HUES6 (cell line): ENCODE data around the gene CNOT2.

ENCODE experiments used
- H3K27ac ChIP-seq: 2 replicates; pipeline ENCODE4 v1.7.0; 2013; ENCODE audit warnings: low read depth, mild to moderate bottlenecking, low read length, inconsistent platforms
- H3K27me3 ChIP-seq: 2 replicates; pipeline ENCODE4 v1.6.1; 2013; ENCODE audit warnings: low read length; ENCODE audit not compliant: control insufficient read depth, insufficient read depth
- H3K36me3 ChIP-seq: 2 replicates; pipeline ENCODE4 v1.6.1; 2013; ENCODE audit warnings: low read length; ENCODE audit not compliant: control insufficient read depth, insufficient read depth
- H3K4me1 ChIP-seq: 2 replicates; pipeline ENCODE4 v1.6.1; 2013; ENCODE audit warnings: low read length; ENCODE audit not compliant: control insufficient read depth, insufficient read depth
- H3K4me3 ChIP-seq: 2 replicates; pipeline ENCODE4 v1.5.1; 2013; ENCODE audit warnings: low read depth, low read length
- H3K9ac ChIP-seq: one replicate; pipeline ENCODE4 v1.6.1; 2013; ENCODE audit warnings: mild to moderate bottlenecking, low read length
- H3K9me3 ChIP-seq: 2 replicates; pipeline ENCODE4 v1.6.1; 2013; ENCODE audit warnings: low read depth, low read length; ENCODE audit not compliant: control insufficient read depth, insufficient read depth

CNOT2 gene

GRCh38 chr12:70332236-70332635 is 89.0 kb downstream of the CNOT2 start:
- peaks cover 21% of the 10 kb centered on the region for H3K36me3 ChIP-seq
- no peaks in the 10 kb centered on the region for H3K27me3 ChIP-seq
- H3K4me3 ChIP-seq, result no peak overlapping the region
- H3K9ac ChIP-seq, result no peak overlapping the region
- no peak overlapping the region for H3K27ac ChIP-seq
- no peaks in the 10 kb centered on the region for H3K9me3 ChIP-seq
- peaks cover 17% of the 10 kb centered on the region for H3K4me1 ChIP-seq

GRCh38 chr12:70334742-70335141 is 91.5 kb downstream of the CNOT2 start:
- Histone ChIP-seq H3K4me1 (peaks cover 17% of the 10 kb centered on the region), H3K36me3 (peaks cover 47% of the 10 kb centered on the region), H3K27me3 (no peaks in the 10 kb centered on the region), H3K9me3 (no peaks in the 10 kb centered on the region), H3K9ac (no peak overlapping the region), H3K4me3 (no peak overlapping the region), H3K27ac (no peak overlapping the region)

GRCh38 chr12:70338531-70338930 is 95.3 kb downstream of the CNOT2 start:
- Histone ChIP-seq H3K9ac (no peak overlapping the region), H3K36me3 (peaks cover 79% of the 10 kb centered on the region), H3K27me3 (no peaks in the 10 kb centered on the region), H3K27ac (no peak overlapping the region), H3K4me1 (peaks cover 6% of the 10 kb centered on the region; the same call in 1 of the 2 replicates), H3K9me3 (no peaks in the 10 kb centered on the region), H3K4me3 (no peak overlapping the region)

- Histone ChIP-seq H3K27me3 (no peaks in the 10 kb centered on the region), H3K36me3 (peaks cover 46% of the 10 kb centered on the region), H3K9ac (no peak overlapping the region), H3K27ac (no peak overlapping the region), H3K4me1 (no peaks in the 10 kb centered on the region), H3K9me3 (no peaks in the 10 kb centered on the region), H3K4me3 (no peak overlapping the region)
Observed at GRCh38 chr12:70351076-70351475, 107.8 kb downstream of the CNOT2 start.

- Histone ChIP-seq H3K36me3 (peaks cover 28% of the 10 kb centered on the region), H3K4me1 (no peaks in the 10 kb centered on the region), H3K27ac (no peak overlapping the region), H3K9me3 (no peaks in the 10 kb centered on the region), H3K4me3 (no peak overlapping the region), H3K27me3 (no peaks in the 10 kb centered on the region), H3K9ac (no peak overlapping the region)
Observed at GRCh38 chr12:70353780-70354660, 110.8 kb downstream of the CNOT2 start.

GRCh38 chr12:70354787-70355186 is 111.6 kb downstream of the CNOT2 start:
- Histone ChIP-seq H3K36me3 (peaks cover 24% of the 10 kb centered on the region), H3K9ac (no peak overlapping the region), H3K9me3 (no peaks in the 10 kb centered on the region), H3K4me1 (no peaks in the 10 kb centered on the region), H3K27ac (no peak overlapping the region), H3K27me3 (no peaks in the 10 kb centered on the region), H3K4me3 (no peak overlapping the region)

GRCh38 chr12:70355972-70356371 is 112.7 kb downstream of the CNOT2 start:
- H3K4me3 ChIP-seq, result no peak overlapping the region
- H3K9me3 ChIP-seq, result no peaks in the 10 kb centered on the region
- H3K4me1 ChIP-seq, result peaks cover 7% of the 10 kb centered on the region
- no peak overlapping the region for H3K9ac ChIP-seq
- H3K27me3 ChIP-seq, result no peaks in the 10 kb centered on the region
- no peak overlapping the region for H3K27ac ChIP-seq
- peaks cover 20% of the 10 kb centered on the region for H3K36me3 ChIP-seq

- H3K9me3 ChIP-seq, result no peaks in the 10 kb centered on the region
- peaks cover 8% of the 10 kb centered on the region for H3K36me3 ChIP-seq
- H3K9ac ChIP-seq, result no peak overlapping the region
- H3K27me3 ChIP-seq, result peaks cover 3% of the 10 kb centered on the region
- H3K4me1 ChIP-seq, result peaks cover 7% of the 10 kb centered on the region
- H3K4me3 ChIP-seq, result no peak overlapping the region
- H3K27ac ChIP-seq, result no peak overlapping the region
Observed at GRCh38 chr12:70359458-70360197, 116.4 kb downstream of the CNOT2 start.

GRCh38 chr12:70360218-70360617 is 117.0 kb downstream of the CNOT2 start:
- Histone ChIP-seq H3K27me3 (peaks cover 9% of the 10 kb centered on the region), H3K9ac (no peak overlapping the region), H3K4me1 (peaks cover 7% of the 10 kb centered on the region), H3K9me3 (no peaks in the 10 kb centered on the region), H3K36me3 (peaks cover 3% of the 10 kb centered on the region; the same call in 1 of the 2 replicates), H3K4me3 (peak overlapping the region; percentile 14; the same call in 1 of the 2 replicates), H3K27ac (peak overlapping the region; percentile 22; the same call in 1 of the 2 replicates)

- Histone ChIP-seq H3K9ac (peak overlapping the region; percentile 62), H3K27me3 (peaks cover 14% of the 10 kb centered on the region), H3K4me1 (peaks cover 7% of the 10 kb centered on the region), H3K36me3 (no peaks in the 10 kb centered on the region), H3K27ac (no peak overlapping the region), H3K9me3 (no peaks in the 10 kb centered on the region), H3K4me3 (peak overlapping the region; percentile 95)
Observed at GRCh38 chr12:70364695-70365397, 121.6 kb downstream of the CNOT2 start.

GRCh38 chr12:70365398-70365647 is 122.1 kb downstream of the CNOT2 start:
- Histone ChIP-seq H3K27me3 (peaks cover 14% of the 10 kb centered on the region), H3K4me3 (peak overlapping the region; percentile 95), H3K36me3 (no peaks in the 10 kb centered on the region), H3K4me1 (peaks cover 3% of the 10 kb centered on the region), H3K9me3 (no peaks in the 10 kb centered on the region), H3K27ac (no peak overlapping the region), H3K9ac (peak overlapping the region; percentile 62)
